ENCODE results near the gene N4BP2L1. TPM values are rescaled to one million over a fixed set of nuclear protein-coding genes. Genes with fewer than 3 reads are reported as not detected.

The N4BP2L1 gene
- total RNA-seq, 1 donor from 2014 or later: 30.2 TPM

GRCh38 chr13:32390048-32390447 lies 37.9 kb downstream of the N4BP2L1 start:
- Histone ChIP-seq H3K9me3 (no peaks in the 10 kb centered on the region), H3K27me3 (ENCODE audit: low read depth) (no peaks in the 10 kb centered on the region), H3K4me3 (no peak overlapping the region), H3K4me1 (no peaks in the 10 kb centered on the region), H3K36me3 (no peaks in the 10 kb centered on the region), H3K27ac (no peak overlapping the region)
- intact Hi-C loops (cut with DNase I): no loop called here
- ATAC-seq (no peak), DNase-seq (no peak)
- TF ChIP-seq, protein P1, sequence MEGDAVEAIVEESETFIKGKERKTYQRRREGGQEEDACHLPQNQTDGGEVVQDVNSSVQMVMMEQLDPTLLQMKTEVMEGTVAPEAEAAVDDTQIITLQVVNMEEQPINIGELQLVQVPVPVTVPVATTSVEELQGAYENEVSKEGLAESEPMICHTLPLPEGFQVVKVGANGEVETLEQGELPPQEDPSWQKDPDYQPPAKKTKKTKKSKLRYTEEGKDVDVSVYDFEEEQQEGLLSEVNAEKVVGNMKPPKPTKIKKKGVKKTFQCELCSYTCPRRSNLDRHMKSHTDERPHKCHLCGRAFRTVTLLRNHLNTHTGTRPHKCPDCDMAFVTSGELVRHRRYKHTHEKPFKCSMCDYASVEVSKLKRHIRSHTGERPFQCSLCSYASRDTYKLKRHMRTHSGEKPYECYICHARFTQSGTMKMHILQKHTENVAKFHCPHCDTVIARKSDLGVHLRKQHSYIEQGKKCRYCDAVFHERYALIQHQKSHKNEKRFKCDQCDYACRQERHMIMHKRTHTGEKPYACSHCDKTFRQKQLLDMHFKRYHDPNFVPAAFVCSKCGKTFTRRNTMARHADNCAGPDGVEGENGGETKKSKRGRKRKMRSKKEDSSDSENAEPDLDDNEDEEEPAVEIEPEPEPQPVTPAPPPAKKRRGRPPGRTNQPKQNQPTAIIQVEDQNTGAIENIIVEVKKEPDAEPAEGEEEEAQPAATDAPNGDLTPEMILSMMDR (IDR thresholded peaks at IDR 0.05): no peak

DNA sequence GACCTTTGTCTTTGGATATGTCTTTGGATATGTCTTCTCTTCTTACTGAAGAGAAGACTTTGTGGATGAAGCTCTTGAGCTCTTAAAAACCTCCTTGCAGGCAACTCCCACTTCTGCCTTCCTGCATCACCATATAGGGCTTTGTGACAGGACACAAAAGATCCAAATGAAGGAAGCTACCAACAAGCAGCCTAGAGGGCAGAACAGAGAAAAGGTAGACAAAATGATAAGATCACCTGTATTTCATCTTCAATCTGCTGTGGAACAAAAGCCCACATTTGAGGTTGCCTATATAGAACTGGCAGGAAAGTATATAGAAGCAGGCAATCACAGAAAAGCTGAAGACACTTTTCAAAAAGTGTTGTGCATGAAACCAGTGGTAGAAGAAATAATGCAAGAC lies 42.5 kb downstream of the N4BP2L1 start:
- Histone ChIP-seq H3K9me3 (no peaks in the 10 kb centered on the region), H3K4me1 (no peaks in the 10 kb centered on the region), H3K4me3 (no peak overlapping the region), H3K27ac (no peak overlapping the region), H3K27me3 (ENCODE audit: low read depth) (no peaks in the 10 kb centered on the region), H3K36me3 (no peaks in the 10 kb centered on the region)
- DNase-seq (no peak), ATAC-seq (no peak)
- intact Hi-C loops (cut with DNase I): no loop called here
- TF ChIP-seq, protein P1 (IDR thresholded peaks at IDR 0.05): no peak

GRCh38 chr13:32384702-32385101 lies 43.2 kb downstream of the N4BP2L1 start:
- Histone ChIP-seq H3K4me1 (no peaks in the 10 kb centered on the region), H3K36me3 (no peaks in the 10 kb centered on the region), H3K27me3 (ENCODE audit: low read depth) (no peaks in the 10 kb centered on the region), H3K27ac (no peak overlapping the region), H3K9me3 (no peaks in the 10 kb centered on the region), H3K4me3 (no peak overlapping the region)
- TF ChIP-seq, protein P1 (IDR thresholded peaks at IDR 0.05): no peak
- DNase-seq: no peak
- intact Hi-C loops (cut with DNase I): no loop called here
- ATAC-seq: peak in 1 of 2 donors; percentile 49

DNA sequence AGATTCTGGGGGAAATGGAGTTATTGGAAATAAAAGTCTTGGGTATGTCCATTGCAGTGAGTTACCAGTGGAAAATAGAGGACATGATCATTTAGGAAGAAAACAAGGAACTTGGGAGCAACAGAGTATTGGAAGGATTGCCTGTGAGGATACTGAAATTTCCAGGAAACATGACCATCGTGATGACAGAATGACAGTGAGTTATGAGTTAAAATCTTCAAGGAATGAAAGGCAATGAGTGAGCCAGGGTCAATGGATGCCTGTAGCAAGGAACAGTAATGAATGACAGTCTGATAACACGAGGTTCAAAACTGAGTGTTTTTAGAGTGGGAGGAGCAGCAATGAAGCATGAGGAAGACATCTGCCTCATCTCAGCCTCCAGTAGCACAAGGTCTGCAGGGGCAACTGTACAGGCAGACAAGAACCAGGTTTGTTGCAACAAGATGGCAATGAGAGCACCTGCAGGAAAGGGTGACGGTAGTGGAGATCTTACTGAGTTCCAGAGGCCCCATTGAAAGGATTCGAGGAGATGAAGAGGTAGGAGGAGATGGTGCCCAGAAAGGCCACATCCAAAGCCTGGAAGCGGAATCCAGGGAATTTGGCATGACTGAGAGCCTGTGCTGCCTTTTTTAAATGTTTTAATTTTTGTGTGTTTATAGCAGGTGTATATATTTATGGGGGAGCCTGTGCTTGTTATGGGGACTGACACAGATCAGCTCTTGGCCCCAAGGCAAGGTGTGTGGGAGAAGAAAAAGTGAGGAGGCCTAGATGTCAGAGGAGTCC lies 43.9 kb downstream of the N4BP2L1 start:
- Histone ChIP-seq H3K27me3 (ENCODE audit: low read depth) (no peaks in the 10 kb centered on the region), H3K4me1 (no peaks in the 10 kb centered on the region), H3K9me3 (no peaks in the 10 kb centered on the region), H3K4me3 (no peak overlapping the region), H3K27ac (no peak overlapping the region), H3K36me3 (no peaks in the 10 kb centered on the region)
- TF ChIP-seq, protein P1 (IDR thresholded peaks at IDR 0.05): no peak
- ATAC-seq: no peak
- intact Hi-C loops (cut with DNase I): no loop called here
- no peak for DNase-seq

GRCh38 chr13:32381539-32381938 lies 46.4 kb downstream of the N4BP2L1 start:
- ATAC-seq: peak; percentile 31 to 49
- no peak for DNase-seq
- H3K4me3 ChIP-seq: no peak overlapping the region
- TF ChIP-seq, protein P1 (IDR thresholded peaks at IDR 0.05): peak; percentile 47
- H3K27me3 ChIP-seq (ENCODE audit: low read depth): no peaks in the 10 kb centered on the region
- no peaks in the 10 kb centered on the region for H3K36me3 ChIP-seq
- intact Hi-C loops (cut with DNase I): no loop called here
- no peaks in the 10 kb centered on the region for H3K4me1 ChIP-seq
- H3K27ac ChIP-seq: no peak overlapping the region
- no peaks in the 10 kb centered on the region for H3K9me3 ChIP-seq
